GM19023 (cell line): Measurements from ENCODE around the gene PAM.

ENCODE experiments used
- ATAC-seq: cut with Tn5 transposase; IDR thresholded peaks from one replicate; pipeline ENCODE4 v1.9.1; 2021; ENCODE audit warnings: mild to moderate bottlenecking, moderate library complexity; ENCODE audit not compliant: unreplicated experiment

PAM gene

GRCh38 chr5:102856389-102856777, 101.3 kb downstream of the PAM start:
- ATAC-seq: no peak

DNA sequence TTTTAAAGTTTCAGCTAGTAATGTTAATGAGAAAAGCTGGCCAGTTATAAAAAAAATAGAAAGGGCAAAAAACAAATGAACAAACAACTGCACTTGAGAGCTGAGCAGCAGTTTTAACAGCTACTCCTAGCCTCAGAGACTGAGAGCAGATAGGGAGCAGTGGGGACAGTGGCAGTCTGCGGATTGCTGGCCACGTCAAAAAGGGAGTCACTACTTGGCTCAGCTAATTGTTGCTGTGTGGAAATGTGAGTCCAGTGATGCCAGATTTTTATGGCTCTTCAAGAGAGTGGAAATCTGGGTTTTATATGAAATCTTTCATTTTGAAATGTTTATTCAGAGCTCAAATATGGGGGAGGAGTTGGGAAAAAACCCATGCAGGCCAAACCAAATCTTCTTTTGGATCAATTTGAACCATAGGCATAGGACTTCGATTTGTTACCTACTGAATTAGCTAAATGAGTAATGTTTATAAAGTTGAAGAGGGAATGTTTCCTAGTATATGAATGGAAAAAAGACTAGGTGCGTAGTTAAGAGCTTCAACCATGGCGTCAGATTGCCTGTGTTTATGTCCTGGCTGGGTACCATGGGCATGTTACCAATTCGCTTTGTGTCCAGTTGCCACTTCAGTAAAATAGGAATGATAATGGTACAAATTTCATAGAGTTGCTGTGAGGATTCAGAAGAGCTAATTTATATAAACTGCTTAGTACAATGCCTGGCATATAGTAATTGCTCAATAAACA, 102.1 kb downstream of the PAM start:
- no peak for ATAC-seq

GRCh38 chr5:102858221-102858620, 103.1 kb downstream of the PAM start:
- ATAC-seq: no peak

DNA sequence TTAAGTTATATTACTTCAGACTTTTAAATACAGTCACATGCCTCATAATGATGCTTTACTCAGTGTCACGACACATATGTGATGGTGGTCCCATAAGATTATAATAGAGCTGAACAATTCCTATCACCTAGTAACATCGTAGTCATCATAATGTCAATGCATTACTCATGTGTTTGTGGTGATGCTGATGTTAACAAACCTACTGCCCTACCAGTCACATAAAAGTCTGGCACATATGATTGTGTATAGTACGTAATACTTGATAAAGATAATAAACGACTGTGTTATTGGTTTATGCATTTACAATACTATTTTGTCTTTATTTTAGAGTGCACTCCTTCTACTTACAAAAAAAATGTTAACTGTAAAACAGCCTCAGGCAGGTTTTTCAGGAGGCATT, 103.7 kb downstream of the PAM start:
- ATAC-seq: no peak

- no peak for ATAC-seq
Observed at GRCh38 chr5:102860035-102860434, 104.9 kb downstream of the PAM start.

DNA sequence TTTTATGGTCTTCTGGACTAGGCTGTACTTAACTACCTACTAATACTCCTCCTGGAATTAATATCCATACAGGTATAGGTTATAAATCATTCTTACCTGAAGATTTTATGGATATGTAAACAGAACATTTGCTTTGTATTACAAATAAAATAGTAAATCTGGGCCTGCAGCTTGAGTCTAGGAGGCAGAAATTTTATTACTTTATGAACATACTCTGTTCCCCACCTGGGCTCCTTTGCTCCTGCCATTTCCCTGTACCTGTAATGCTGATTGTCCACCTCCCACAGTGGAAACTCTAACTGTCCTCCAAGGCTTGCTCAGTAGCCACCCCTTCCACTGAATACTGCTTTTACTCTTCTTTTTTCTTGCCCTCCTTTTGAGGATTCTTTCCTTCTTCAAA, 108.0 kb downstream of the PAM start:
- no peak for ATAC-seq

GRCh38 chr5:102863764-102864560, 108.9 kb downstream of the PAM start:
- ATAC-seq: no peak

- ATAC-seq: no peak
Observed at GRCh38 chr5:102865171-102865509, 110.0 kb downstream of the PAM start.

- ATAC-seq: peak; percentile 83
Observed at GRCh38 chr5:102865510-102866236, 110.6 kb downstream of the PAM start.

- ATAC-seq: peak; percentile 3
Observed at GRCh38 chr5:102866237-102866600, 111.1 kb downstream of the PAM start.

DNA sequence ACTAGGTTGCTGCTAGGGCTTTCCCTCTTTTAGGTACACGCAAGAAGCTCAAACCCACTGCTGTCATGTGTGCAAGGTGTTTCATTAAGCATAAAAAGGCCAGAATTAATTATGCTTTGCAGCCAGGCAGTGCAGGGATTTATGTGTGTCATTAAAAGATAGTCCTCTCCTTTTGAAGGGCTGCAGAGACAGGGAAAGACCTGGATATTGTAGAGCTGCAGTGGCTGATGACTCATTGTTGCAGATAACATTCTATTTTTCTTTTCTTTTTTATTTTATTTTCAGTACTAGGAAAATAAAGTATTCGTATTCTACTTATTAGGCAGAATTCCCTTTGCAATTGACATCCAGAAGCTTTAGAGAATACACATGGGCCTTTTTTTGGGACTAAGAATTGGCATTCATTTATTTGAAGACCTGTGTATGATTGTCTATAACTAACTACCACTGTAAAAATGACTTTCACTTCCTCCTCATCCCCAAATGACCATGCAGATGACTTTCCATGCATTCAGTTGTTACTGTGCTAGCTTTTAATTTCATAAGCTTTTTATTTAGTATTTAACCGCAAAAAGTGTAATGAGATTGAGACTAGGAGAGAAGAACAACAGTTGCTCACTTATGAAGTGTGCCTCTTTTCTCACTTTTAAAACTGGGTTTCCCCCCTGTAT, 113.0 kb downstream of the PAM start:
- ATAC-seq: no peak

DNA sequence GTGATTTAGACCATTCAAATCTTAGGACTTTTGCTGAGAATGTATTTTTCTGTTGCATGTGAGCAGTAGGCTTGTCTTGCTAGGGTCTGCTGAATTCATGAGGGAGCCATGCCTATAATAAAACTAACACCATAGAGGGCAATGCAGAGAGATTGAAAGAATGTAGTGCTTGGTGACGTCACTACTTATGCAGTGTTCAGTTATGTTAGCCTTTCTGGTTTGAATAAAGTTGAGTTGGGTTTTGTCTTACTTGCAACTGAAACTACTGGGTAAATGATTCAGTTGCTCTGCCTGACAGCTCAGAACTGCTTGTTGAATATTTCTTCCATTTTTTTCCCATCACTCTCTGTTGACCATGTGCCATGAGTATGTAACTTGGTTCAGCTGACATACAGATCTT, 114.1 kb downstream of the PAM start:
- no peak for ATAC-seq

GRCh38 chr5:102873379-102873932, 118.4 kb downstream of the PAM start:
- ATAC-seq: no peak

GRCh38 chr5:102874054-102874453, 118.9 kb downstream of the PAM start:
- ATAC-seq: no peak

DNA sequence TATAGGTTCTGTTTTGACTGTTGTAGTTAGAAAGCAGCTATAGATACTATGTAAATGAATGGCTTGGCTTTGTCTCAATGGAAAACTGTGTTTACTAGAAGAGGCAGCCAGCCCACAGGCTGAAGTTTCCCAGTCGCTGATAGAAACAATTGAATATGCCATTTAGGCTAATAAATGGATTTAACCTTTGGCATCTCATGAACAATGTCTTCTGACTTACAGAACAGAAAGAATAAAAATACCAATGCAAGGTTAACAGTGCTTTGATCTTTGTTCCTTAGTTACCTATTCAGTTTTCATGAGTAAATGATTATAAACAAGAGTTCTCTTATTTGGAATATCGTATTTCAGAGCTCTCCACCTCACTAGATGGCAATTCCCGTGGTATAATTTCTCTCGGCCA, 120.6 kb downstream of the PAM start:
- ATAC-seq: no peak

GRCh38 chr5:102876610-102877009, 121.5 kb downstream of the PAM start:
- no peak for ATAC-seq

- ATAC-seq: no peak
Observed at GRCh38 chr5:102879741-102880140, 124.6 kb downstream of the PAM start.

GRCh38 chr5:102886586-102886985, 131.5 kb downstream of the PAM start:
- ATAC-seq: no peak

- ATAC-seq: no peak
Observed at GRCh38 chr5:102888483-102888882, 133.4 kb downstream of the PAM start.

DNA sequence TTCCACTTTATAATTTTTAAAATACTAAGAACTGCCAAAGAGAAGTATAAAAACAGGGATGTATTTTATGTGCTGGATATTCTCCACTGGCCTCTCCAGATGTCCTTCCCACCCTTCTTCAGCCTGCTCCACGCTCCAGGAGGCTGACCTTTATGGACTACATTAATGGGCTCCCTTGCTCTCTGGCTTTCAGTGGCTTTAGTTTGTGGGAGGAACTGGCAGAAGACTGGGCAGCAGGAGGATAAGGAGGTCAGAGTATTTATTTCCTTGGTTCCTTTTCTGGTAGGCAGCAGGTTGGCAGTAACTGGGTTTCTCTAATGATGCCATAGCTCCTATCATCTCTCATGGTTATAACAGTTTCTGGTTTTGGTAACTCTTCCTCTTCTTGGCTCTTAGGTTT, 133.9 kb downstream of the PAM start:
- ATAC-seq: no peak

GRCh38 chr5:102890133-102890532, 135.0 kb downstream of the PAM start:
- ATAC-seq: no peak
